HEK293T (cell line): ENCODE data around the gene SRPK3.

Source experiments
- CTCF ChIA-PET: fragments of 350-600 bp; formaldehyde crosslinking; extraction: SDS; loops from one replicate; lab custom pipeline; 2021; ENCODE audit warnings: antibody characterized with exemption, inconsistent platforms; lab: Yijun Ruan, JAX
- POLR2A ChIA-PET: fragments of 350-600 bp; formaldehyde crosslinking; extraction: SDS; loops from one replicate; lab custom pipeline; 2020; ENCODE audit warnings: antibody characterized with exemption, inconsistent platforms; lab: Yijun Ruan, JAX
- DNase-seq: peaks from one replicate; pipeline ENCODE4 v3.0.0; 2012; ENCODE audit warnings: mixed read lengths; ENCODE audit errors: extremely low spot score
- ARNT ChIP-seq: fragments of 450-650 bp; IDR thresholded peaks from 2 replicates; pipeline ENCODE4 v1.6.1; 2017; ENCODE audit warnings: mild to moderate bottlenecking
- BHLHE40 ChIP-seq: fragments of 450-650 bp; IDR thresholded peaks from 2 replicates; pipeline ENCODE4 v1.6.1; 2016; ENCODE audit warnings: mild to moderate bottlenecking, moderate library complexity, borderline replicate concordance
- CTBP1 ChIP-seq: fragments of 450-650 bp; IDR thresholded peaks from 2 replicates; pipeline ENCODE4 v1.6.1; 2016; ENCODE audit warnings: borderline replicate concordance
- ELF4 ChIP-seq: fragments of 450-650 bp; IDR thresholded peaks from 2 replicates; pipeline ENCODE4 v1.6.1; 2017; ENCODE audit warnings: antibody characterized with exemption
- FOXA1 ChIP-seq: fragments of 450-650 bp; IDR thresholded peaks from 2 replicates; pipeline ENCODE4 v1.6.1; 2016; ENCODE audit warnings: mild to moderate bottlenecking
- FOXK2 ChIP-seq: fragments of 450-650 bp; IDR thresholded peaks from 2 replicates; pipeline ENCODE4 v1.6.1; 2016; ENCODE audit warnings: mild to moderate bottlenecking
- FOXM1 ChIP-seq: fragments of 450-650 bp; IDR thresholded peaks from 2 replicates; pipeline ENCODE4 v1.6.1; 2017; ENCODE audit warnings: mild to moderate bottlenecking, borderline replicate concordance
- HDGF ChIP-seq: fragments of 450-650 bp; IDR thresholded peaks from 2 replicates; pipeline ENCODE4 v1.6.1; 2017; ENCODE audit warnings: antibody characterized with exemption, borderline replicate concordance
- L3MBTL2 ChIP-seq: fragments of 450-650 bp; conservative IDR thresholded peaks from 2 replicates; pipeline ENCODE4 v1.6.1; 2016; ENCODE audit warnings: mild to moderate bottlenecking
- LEF1 ChIP-seq: fragments of 450-650 bp; IDR thresholded peaks from 2 replicates; pipeline ENCODE4 v1.6.1; 2017; ENCODE audit warnings: mild to moderate bottlenecking, borderline replicate concordance
- NFRKB ChIP-seq: fragments of 450-650 bp; IDR thresholded peaks from 2 replicates; pipeline ENCODE4 v1.6.1; 2016; ENCODE audit warnings: mild to moderate bottlenecking, moderate library complexity
- SP1 ChIP-seq: fragments of 450-650 bp; IDR thresholded peaks from 2 replicates; pipeline ENCODE4 v1.6.1; 2017
- SUZ12 ChIP-seq: fragments of 450-650 bp; IDR thresholded peaks from 2 replicates; pipeline ENCODE4 v1.6.1; 2016; ENCODE audit warnings: mild to moderate bottlenecking
- TARDBP ChIP-seq: fragments of 450-650 bp; IDR thresholded peaks from 2 replicates; pipeline ENCODE4 v1.6.1; 2016
- ZNF384 ChIP-seq: fragments of 450-650 bp; IDR thresholded peaks from 2 replicates; pipeline ENCODE4 v1.6.1; 2016
- TF ChIP-seq, protein P1 (sequence below): fragments of 450-650 bp; IDR thresholded peaks from 2 replicates; pipeline ENCODE4 v1.6.1; 2016

The SRPK3 gene

DNA sequence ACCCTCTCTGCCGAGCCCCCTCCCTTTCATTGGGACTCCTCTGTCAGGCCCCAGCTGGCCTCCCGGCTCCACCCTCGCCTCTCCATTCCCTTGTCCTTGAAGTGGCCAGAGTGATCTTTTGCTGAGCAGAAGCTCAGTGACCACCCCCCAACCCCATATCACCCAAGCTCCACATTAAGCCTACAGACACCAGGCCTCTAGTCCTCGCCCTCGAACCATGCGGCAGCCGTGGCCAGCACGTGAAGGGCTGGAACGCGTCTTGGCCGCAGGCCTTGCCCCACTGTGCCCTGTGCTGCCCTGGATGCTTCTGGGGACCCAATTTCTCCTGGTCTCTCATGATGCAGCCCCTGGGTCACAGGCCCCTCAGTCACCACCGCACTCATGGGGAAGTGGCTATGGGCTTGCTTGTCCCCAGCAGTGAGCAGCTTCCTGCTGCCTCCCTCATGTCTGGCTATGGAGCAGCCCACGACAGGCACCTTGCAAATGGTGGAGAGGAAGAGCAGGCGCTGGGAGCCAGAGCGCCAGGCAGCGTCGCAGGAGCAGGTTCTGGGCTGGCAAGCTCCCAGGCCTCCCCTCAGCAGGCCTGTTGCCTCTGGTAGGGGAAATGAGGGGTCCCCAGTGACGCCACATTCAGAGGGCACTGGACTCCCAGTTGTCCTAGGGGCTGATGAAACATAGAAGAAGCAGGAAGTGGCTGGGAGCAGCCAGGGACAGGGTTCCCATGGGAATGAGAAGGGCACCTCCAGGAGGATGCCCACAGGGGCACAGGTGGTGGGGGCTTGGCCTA lies 757 bp upstream of the SRPK3 start:
- TF ChIP-seq ARNT (no peak), L3MBTL2 (no peak), ELF4 (no peak), BHLHE40 (no peak), FOXM1 (no peak), FOXK2 (no peak), CTBP1 (no peak), NFRKB (no peak), SUZ12 (no peak), ZNF384 (no peak), FOXA1 (no peak), HDGF (no peak), SP1 (no peak), LEF1 (no peak), TARDBP (no peak)
- TF ChIP-seq, protein P1, sequence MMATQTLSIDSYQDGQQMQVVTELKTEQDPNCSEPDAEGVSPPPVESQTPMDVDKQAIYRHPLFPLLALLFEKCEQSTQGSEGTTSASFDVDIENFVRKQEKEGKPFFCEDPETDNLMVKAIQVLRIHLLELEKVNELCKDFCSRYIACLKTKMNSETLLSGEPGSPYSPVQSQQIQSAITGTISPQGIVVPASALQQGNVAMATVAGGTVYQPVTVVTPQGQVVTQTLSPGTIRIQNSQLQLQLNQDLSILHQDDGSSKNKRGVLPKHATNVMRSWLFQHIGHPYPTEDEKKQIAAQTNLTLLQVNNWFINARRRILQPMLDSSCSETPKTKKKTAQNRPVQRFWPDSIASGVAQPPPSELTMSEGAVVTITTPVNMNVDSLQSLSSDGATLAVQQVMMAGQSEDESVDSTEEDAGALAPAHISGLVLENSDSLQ: no peak
- POLR2A ChIA-PET: interaction anchor here (1.0 to 1.1 kb wide), 2 partner anchors 14 kb away, joined by 3 read pairs; partner anchors contain the start of genes IDH3G and SSR4
- no peak for DNase-seq
- CTCF ChIA-PET: interaction anchor here (0.6 kb wide), 1 partner anchor 18 kb away, joined by 8 read pairs; no protein-coding TSS in a partner anchor

DNA sequence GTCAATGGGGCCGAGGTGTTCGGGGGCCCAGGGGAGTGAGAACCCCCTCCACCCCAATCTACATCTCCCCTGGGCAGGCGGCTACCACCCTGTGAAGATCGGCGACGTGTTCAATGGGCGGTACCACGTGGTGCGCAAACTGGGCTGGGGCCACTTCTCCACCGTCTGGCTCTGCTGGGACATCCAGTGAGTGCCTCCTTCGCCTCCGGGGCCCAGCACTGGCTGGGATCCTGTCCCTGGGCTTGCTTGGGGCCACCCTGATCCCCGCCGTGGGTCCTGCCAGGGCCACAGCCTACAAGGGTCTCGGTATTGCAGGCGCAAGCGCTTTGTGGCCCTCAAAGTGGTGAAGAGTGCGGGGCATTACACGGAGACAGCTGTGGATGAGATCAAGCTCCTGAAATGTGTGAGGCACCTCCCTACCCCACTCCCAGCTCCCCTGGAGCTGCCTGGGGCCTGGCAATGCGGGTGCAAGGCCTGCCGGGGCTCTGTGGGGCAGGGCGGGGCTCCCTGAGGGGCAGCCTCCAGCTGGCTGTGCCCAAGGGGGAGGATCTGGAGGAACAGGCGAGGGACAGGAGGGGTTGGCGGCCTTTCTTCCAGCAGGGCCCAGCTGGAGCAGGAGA lies 697 bp downstream of the SRPK3 start:
- CTCF ChIA-PET: interaction anchor here (0.8 kb wide), 1 partner anchor 12 kb away, joined by 3 read pairs; no protein-coding TSS in a partner anchor
- POLR2A ChIA-PET: interaction anchor here (1.0 to 1.5 kb wide), 2 partner anchors 12 to 13 kb away, joined by 3 to 4 read pairs; partner anchors contain the start of genes IDH3G and SSR4
- DNase-seq: no peak
- no peak for TF ChIP-seq LEF1

DNA sequence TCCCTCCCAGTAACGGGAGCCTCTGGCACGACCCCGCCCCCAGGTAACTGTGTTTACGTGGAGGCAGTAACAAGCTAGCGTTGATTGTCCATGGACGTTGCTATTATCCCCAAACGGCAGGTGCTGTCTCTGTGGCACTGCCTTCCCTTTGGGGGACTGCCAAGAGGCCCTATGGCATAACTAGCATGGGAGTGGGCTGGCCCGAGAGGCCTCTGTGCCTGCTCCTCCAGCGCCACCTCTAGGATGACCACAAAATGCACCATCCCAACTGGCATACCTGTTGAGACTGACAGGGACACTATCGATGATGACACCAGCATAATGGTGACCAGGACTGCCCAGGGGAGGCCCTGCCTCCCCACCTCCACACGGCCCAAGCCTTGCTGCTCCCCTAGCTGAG lies 1.5 kb downstream of the SRPK3 start:
- no peak for DNase-seq
- TF ChIP-seq ZNF384: no peak
- no peak for TF ChIP-seq CTBP1
- TF ChIP-seq L3MBTL2: no peak
- TF ChIP-seq SUZ12: no peak
- ChIA-PET POLR2A (interaction anchor here (1.5 kb wide), 1 partner anchor 12 kb away, joined by 4 read pairs; the partner anchor contains the start of genes IDH3G and SSR4), CTCF (interaction anchor here (0.8 kb wide), 1 partner anchor 11 kb away, joined by 3 read pairs; no protein-coding TSS in a partner anchor)

DNA sequence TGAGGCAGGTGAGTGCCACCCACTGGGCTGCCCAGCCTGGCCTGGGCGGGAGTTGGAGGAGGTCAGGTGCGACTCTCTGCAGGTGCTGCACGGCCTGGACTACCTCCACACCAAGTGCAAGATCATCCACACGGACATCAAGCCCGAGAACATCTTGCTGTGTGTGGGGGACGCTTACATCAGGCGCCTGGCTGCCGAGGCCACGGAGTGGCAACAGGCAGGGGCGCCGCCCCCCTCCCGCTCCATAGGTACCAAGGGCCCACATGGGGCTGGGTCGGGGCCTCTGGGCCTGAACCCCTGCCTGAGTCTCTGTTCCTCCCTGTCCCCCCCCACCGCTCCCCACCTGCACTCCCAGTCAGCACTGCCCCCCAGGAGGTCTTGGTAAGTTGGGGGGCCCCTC lies 2.0 kb downstream of the SRPK3 start:
- no peak for DNase-seq
- ChIA-PET POLR2A (interaction anchor here (1.5 kb wide), 1 partner anchor 12 kb away, joined by 4 read pairs; the partner anchor contains the start of genes IDH3G and SSR4), CTCF (no interaction called here)
- TF ChIP-seq NFRKB (no peak), L3MBTL2 (no peak), ZNF384 (no peak), LEF1 (no peak), FOXA1 (no peak), FOXK2 (no peak), TARDBP (no peak), FOXM1 (no peak), ELF4 (no peak), CTBP1 (no peak), SP1 (no peak), ARNT (no peak), SUZ12 (no peak), BHLHE40 (no peak), HDGF (no peak)
- TF ChIP-seq, protein P1: no peak

DNA sequence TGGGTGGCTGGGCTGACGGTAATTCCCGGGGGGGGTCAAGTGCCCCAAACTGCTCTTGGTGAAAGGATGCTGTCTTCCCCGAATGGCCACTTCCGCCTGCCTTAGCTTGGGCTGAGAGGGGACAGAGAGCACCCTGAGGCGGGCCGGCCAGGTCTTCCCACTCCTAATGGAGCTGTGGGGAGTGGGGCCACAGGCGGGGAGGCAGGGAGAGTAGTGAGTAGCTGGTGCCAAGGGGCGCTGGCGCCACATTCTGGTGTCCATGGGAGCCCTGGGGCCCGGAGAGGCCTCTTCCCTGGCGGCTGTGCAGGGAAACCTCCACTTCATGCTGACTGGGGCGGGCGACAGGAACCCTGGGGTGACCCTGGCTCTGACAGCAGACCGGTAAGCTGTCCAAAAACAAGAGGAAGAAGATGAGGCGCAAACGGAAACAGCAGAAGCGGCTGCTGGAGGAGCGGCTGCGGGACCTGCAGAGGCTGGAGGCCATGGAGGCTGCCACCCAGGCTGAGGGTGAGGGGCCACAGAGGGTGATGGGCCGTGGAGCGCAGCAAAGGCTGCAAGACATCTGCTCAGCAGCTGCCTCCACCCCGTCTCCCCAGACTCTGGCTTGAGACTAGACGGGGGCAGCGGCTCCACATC lies 2.7 kb downstream of the SRPK3 start:
- POLR2A ChIA-PET: interaction anchor here (0.6 kb wide), 1 partner anchor 11 kb away, joined by 3 read pairs; the partner anchor contains the start of genes IDH3G and SSR4
- DNase-seq: no peak
- CTCF ChIA-PET: no interaction called here
- TF ChIP-seq ELF4 (no peak), CTBP1 (no peak), L3MBTL2 (no peak), FOXK2 (no peak), HDGF (no peak)

DNA sequence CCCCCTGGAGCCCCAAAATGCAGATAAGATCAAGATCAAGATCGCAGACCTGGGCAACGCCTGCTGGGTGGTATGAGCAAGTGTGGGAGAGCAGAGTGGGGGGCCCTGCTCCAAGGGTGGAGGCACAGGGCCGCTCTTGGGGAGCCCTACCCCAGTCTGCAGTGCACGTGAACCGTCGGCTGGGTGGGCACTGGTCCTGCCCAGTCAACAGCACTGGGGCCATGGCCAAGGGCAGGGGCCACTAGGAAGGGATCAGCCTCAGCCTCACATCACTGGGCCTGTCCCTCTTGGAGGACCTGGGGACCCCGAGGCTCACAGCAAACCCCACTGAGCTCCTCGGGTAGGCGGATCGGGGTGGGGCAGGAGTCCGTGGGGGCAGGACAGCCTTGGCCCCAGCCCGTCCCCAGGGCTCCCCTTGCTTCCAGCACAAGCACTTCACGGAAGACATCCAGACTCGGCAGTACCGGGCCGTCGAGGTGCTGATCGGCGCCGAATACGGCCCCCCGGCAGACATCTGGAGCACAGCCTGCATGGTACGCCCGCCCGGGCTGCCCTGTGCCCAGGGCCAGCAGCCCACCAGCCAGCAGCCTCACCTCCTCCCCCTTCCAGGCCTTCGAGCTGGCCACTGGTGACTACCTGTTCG lies 3.6 kb downstream of the SRPK3 start:
- POLR2A ChIA-PET: no interaction called here

More for the DNA sequence above, 3.6 kb downstream of the SRPK3 start:
- TF ChIP-seq FOXM1 (no peak), FOXA1 (no peak)
- CTCF ChIA-PET: no interaction called here
- DNase-seq: no peak
